ENCODE results near the gene GREB1.
A peak's percentile ranks its signal among the peaks of the same experiment; 100 is the strongest.

GREB1 gene

DNA sequence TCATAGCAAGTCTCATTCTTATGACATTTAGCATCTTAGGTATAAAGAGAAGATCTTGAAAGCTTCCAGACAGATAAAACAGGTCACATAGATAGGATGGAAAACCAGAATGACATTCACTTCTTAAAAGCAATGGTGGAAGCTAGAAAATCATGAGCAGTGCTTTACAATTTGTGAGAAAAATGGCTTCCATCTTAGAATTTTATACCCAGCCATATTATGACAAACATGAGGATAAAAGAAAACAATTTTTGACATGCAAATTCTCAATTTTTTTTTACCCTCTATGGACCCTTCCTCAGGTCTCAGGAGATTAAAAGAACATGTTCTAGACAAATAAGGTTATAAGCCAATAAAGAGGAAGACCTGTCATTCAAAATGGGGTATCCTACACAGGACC is 129.0 kb downstream of the GREB1 start:
- DNase-seq (ENCODE audit: low read depth), result no peak

DNA sequence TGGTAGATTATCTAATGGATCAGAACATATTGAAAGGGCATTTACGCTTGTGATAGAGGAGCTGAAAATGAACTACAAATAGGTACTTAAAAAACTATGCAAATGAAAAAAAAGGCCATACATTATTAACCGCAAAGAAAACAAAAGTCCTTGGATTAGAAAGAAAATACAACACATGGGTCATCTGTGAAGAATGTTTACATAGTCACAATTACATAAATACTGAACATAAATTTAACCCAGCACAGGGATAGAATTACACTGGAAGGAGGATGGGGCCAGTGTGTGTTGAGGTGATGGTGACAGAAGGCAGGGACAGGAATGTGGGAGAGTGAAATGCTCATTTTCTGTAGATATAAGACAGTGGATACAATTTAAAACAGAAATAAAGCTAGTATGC is 129.6 kb downstream of the GREB1 start:
- DNase-seq (ENCODE audit: low read depth), result peak; percentile 54

DNA sequence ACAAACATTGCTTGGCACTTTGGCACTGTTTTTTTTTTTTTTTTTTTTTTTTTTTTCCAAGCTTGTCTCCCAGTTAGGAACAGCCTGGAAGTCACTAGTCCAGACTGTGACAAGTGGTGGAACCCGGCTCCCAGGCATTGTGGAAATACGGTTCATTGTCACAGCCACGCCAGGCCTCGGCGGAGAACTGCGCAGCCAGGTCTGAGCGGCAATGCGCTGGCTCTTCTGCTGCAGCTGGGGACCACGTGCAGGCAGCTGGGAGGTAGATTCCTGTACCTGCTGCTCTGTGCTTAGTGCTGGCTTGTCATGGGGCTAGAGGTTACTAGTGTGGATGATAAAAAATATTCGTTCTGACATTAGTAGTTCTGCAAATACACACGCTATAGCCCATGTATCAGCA is 131.2 kb downstream of the GREB1 start:
- DNase-seq (ENCODE audit: low read depth), result no peak

DNA sequence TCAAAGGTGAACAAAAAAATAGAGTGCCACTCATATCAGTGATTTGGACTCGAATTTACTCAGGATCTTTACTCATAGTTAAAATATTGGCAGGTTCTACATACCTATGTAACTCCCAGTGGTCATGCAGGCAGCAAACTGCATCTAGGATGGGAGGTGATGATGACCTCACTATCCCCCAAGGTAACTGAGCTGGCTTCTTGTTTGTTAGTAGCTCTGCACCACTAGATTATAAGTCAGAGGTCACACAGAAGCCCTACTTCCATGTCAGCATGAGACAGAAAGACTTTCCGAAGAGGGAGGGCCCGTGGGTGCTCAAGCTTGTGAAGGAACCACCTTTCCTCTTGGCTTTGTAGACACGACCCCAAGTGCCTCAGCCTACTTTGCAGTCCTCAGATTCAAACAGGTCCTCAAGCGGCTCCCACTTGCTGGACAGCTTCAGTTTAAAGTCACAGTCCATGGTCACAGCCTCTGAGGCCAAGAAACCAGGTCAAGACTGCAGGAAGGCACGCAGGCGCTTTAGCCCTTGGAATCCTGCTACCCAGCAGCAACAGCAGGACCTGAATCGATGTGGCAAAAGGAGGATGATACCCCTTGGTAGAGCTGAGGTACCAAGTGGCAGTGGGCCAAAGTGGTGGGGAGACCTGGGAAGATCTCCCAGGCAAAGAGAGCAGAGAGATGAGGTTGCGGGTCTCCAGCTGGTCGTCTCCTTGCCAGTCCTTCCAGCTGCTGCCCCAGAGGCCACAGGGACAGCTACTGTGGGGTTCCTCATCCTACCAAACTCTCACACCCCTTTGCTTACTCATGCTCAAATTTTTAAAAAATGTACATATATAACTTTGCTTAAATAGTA is 131.9 kb downstream of the GREB1 start:
- DNase-seq (ENCODE audit: low read depth), result no peak

DNA sequence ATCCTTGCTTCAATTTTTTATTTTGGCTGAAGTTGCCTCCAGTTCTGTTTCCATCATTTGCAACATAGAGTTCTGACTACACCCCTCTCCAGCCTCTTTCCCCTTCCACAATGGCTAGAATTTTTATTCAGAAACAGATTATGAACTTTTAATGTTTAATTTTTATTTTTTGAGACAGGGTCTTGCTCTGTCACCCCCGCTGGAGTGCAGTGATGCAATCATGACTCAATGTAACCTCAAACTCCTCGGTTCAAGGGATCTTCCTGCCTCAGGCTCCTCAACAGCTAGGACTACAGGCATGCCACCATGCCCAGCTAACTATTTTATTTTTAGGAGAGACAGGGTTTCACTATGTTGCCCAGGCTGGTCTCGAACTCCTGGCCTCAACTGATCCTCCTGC is 133.3 kb downstream of the GREB1 start:
- peak; percentile 35 for DNase-seq (ENCODE audit: low read depth)

DNA sequence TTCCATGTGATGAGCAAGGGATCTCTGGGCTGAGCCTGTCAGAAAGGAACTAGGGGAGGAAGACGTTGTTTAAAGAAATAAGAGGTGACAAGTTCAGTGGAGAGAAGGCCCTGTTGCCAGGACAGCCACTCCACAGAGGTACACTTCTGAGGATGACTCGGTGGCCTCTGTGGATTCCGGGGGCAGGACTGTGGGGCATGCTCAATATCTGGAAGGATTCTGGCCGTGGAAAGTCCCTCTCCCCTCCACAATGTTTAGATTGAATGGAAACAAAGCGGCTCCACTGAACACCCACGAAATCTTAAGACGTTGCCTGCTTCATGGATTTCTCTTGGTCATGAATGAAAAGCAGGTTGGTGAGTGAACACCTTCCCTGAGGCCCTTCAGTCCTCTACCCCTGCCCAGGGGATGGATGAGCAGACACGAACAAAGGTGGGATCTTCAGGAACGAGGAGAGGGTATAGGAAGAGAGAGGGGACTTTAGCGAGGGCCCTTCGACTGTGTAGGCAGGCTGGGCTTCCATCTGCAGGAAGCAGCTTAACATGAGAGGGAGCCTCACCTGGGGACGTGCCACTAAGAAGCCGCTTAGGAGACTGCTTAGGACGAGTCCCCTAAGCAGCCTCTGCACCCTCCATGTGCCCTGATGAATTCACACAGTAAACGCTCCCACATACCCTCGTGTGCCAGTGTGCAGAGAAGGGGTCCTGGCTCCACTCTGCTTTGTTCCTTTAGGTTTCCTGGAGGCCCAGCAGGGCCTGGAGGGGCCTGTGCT is 134.2 kb downstream of the GREB1 start:
- no peak for DNase-seq (ENCODE audit: low read depth)

DNA sequence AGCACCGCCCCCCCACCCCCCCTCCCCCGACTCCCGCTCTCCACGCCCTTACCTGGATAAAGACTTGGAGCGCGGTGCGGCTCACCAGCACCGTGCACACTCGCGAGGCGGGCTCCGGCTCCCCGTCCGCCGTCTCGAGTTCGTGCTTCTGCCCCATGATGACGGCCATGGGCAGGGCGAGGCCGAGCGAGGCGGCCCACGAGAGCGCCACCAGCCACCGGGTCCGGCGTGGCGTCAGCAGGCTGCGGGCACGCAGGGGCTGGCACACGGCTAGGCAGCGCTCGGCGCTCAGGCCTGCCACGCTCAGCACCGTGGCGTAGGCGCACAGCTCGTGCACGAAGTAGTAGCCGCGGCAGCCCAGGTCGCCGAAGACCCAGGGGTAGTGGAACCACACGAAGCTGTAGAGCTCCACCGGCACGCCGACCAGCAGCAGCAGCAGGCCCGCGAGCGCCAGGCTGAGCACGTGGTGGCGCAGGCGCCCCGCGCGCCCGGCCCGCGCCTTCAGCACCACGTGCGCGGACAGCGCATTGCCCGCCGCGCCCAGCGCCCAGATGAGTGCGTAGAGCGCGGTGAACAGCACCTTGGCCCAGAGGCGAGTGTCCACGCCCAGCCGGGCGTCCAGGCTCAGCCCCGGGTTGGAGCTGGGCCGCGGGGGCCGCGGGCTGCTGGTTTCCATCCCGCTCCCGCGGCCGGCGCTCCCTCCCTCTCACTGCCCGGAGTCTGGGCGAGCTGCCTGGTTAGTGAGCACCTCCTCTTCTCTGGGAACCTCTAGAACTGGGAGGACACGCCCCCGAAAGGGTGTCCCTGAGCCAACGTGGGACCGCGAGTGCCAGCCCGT is 135.8 kb downstream of the GREB1 start, which contains the start of gene NTSR2:
Gene NTSR2, minus strand, starts transcription at position 742 of the 838 bp plus-strand sequence. Its CDS starts 66 bp downstream, at position 676.
- peak; percentile 21 for DNase-seq (ENCODE audit: low read depth)

DNA sequence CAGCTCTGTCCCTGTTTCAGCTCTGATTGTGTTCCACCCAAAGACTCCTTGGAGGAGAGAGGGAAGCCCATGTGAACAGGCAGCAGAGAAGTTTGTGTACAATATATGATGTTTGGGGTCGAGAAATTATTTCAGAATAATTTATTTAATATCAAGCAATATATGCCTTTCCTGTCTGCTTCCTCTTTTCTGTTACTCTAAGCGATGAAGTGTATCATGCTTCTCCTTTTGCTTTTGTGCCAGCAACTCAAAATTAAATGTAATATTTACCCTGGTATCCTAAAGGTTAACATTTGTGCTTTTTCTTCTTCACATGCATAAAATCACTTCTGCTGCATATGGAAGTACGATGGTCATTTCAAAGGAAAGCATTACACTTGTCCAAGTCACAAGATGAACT is 138.6 kb downstream of the GREB1 start:
- no peak for DNase-seq (ENCODE audit: low read depth)

DNA sequence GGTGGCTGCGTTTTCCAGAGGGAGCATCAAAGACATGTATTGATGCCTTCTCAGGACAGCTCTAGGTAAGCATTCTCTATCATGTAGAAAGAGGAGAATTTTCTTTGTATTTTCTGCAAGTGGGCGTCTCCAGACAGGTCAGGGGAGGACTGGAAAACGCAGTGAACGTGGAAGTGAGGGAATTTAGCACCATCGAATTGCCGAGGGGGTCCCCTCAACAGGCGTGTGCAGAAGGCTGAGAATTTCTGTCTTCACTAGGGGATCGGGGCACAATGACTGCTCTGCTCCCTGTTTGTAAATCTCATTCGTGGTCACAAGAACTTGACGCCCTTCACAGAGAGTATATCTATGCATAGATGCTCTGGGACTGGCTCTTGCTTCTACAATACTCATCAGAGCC is 141.1 kb downstream of the GREB1 start:
- DNase-seq (ENCODE audit: low read depth), result no peak

DNA sequence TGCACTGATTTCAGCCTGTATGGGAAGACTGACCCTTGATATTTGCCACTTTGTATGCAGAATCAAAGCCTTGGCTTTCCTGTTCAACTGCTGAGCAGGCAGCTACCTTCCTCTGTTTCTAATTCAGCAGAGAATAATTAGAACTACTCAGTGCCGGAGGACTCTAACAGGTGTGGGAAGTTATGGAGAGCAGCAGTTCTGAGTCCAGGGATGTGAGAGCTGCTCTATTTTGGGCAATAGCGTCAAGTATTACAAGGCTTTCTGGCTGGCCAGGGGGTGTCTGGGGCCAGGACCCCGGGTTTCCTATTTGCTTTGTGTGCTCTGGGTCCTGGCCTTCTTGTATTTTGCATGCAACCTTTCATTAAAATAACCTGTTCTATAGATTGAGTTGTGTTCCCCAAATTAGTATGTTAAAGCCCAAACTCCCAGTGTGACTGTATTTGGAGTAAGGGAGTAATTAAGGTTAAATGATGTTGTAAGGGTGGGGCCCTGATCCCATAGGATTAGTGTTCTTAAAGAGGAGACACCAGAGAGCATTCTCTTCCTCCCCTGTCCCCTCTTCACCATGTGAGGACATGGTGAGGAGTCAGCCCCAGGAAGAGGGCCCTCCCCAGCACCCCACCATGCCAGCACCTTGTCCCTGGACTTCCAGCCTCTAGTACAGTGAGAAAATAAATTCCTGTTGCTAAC is 141.7 kb downstream of the GREB1 start:
- DNase-seq (ENCODE audit: low read depth), result no peak

DNA sequence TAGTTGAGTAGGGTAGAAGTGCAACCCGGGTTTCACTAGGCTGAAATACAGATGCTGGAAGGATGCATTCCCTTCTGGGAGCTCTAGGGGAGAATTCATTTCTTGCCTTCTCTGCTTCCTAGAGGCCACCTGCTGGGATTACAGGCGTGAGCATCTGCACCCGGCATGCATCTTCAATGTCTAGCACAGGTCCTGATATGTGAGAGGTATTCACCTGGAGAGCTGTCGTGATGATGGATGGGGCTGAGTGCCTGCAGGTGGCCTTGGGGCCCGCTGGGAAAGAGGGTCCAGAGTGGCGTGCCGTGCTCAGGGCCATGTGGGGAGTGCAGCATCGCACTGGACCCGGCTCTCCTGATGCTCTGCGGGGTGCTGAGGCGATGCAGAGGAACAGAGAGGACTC is 142.8 kb downstream of the GREB1 start:
- DNase-seq (ENCODE audit: low read depth), result peak; percentile 26

DNA sequence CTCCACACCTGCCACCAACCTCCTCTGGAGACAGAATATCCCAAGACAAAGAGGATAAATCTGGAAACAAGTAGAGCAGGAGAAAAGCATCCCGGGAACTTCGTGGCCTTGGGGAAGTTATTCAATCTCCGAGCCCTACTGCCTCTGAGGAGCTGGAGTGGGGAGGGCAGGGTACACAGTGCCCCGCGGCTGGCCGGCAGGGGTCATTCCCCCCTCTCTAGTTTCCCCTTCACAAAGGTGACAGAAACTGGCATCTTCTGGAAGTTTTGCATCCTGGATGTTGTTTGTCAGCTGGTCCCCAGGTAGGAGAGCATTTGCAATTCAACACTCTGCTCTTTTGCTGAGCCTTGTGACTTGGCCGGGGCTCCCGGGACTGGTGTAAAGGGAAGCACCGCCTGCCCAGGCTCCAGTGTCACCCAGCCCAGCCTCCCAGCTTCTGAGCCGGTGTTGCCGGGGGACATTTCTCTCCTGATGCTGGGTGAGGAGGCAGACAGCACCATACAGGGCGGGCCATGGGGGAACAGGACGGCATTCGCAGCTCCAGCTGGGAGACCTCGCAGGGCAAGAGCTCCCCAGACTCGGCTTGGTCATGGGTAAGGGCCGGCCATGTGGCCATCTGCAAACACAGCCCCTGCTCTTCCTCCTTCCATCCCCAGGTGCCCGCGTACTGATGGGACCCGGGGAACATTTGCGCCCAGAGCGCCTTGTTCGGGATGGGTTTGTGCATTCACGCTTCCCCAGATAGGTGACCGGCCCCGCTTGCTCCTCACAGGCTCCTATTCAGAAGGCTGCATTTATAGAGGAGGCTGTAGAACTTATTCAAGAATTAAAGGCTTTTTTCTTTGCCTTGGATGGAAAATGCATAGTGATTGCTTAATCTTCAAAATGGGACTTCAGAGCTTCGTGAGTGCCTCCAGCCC is 143.6 kb downstream of the GREB1 start:
- no peak for DNase-seq (ENCODE audit: low read depth)

DNA sequence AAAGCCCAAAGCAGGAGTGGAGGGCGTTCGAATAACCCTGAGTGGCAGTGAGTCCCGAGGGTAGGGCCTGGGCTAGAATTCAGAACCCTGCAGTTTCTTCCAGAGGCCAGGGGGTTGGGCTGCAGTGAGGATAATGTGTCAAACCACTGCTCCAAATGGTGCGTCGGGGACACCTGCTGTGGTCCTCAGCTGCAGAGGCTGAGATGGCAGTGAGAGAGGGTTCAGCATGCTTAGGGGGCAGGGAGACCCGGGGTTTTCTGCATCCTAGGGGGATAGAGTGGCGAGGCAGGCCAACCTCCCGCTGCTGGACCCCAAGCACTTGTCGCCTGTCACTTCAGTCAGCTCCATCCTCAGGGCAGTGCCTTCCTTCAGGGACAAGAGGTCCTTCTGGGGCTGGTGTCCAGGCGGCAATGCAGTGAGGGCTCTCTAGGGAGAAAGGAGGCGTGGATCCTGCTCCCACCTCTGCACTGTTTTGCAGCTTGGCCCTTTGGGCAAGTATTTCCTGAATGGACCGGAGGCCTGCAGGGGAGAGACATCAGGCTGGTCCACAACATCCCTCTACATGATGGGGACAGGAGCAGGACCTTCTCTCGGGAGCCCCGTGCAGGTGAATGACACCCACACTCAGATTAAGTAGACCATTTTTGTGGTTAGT is 144.6 kb downstream of the GREB1 start:
- DNase-seq (ENCODE audit: low read depth), result no peak

DNA sequence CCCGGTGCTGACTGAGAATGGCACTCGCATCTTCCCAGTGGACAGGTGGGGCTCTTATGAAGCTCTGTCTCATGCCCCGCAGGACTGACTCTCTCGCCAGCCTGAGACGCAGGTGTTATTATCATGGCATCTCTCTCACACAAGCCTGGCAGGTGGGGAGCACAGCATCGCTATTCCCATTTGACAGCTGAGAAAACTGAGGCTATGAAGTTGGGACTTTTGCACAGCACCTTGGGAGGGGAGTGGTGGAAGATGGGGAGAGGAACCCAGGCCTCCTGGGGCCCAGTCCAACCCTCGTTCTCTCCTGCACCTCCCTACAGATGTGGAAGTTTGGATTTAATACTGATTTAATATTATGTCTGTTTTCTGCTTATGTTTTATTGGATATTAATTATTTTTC is 145.2 kb downstream of the GREB1 start:
- no peak for DNase-seq (ENCODE audit: low read depth)

DNA sequence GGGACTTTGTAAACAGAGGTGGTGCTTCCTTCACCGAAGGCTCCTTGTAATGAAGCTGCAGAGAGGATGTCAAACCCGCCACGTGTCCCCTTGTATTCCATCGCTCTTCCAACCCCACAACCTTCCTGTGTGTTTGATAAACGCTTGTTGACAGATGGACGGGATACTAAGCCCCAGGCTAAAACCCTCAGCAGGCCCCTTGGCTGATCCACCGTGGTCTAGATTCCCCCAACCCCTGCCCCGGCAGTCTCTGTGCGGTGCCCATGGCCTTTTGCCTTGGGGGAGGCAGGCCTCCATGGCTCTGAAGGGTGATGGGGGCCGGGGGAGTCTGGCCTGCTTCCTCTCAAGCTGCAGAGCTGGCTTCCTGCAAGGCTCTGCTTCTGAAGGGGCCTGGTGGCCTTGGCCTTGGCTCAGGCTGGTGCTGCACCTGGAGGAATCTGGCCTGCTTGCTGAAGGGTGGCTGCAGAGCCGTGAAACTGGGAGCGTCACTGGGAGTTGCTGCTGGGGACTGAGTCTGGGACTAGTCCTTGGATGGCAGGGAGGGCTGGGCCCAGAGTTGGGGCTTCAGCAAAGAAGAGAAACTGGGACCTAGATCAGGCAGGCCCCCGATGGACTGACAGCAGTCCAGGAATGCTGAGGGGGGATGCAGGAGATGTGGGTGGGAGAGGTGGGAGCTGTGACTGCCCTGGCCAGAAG is 145.8 kb downstream of the GREB1 start:
- no peak for DNase-seq (ENCODE audit: low read depth)

DNA sequence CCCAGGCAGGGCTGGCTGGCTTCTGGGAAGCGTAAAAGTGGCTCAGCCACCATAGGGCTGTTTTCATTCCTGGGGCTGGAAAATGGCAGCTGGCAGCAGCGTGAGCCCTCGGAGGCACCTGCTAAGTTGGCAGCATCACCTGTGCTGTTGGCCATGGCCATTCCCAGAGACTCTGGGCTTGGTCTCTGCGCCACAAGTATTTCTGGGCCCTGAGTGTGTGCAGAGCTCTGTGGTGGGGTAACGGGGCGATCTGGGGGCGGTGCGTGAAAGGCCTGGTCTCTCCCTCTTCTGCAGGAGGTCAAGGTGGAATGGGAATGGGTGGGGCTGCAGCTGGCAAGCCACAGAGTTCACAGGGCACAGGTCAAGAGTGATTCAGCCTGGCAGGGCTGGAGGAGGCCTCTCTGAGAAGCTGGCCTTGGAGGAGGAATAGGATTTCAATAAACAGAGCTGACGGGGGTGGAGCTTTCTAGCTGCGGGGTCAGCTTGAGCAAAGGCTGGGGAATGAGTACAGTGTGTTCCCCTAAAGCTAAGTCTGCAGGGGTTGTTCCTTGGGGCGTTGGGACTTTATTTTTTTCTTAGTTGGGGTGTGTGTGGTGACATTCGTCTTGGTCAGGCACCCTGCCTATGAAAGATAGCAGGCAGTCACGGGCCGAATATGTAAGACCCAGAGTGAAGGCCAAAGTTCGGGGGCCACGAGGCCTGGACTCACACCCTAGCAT is 146.5 kb downstream of the GREB1 start:
- DNase-seq (ENCODE audit: low read depth), result peak; percentile 21

DNA sequence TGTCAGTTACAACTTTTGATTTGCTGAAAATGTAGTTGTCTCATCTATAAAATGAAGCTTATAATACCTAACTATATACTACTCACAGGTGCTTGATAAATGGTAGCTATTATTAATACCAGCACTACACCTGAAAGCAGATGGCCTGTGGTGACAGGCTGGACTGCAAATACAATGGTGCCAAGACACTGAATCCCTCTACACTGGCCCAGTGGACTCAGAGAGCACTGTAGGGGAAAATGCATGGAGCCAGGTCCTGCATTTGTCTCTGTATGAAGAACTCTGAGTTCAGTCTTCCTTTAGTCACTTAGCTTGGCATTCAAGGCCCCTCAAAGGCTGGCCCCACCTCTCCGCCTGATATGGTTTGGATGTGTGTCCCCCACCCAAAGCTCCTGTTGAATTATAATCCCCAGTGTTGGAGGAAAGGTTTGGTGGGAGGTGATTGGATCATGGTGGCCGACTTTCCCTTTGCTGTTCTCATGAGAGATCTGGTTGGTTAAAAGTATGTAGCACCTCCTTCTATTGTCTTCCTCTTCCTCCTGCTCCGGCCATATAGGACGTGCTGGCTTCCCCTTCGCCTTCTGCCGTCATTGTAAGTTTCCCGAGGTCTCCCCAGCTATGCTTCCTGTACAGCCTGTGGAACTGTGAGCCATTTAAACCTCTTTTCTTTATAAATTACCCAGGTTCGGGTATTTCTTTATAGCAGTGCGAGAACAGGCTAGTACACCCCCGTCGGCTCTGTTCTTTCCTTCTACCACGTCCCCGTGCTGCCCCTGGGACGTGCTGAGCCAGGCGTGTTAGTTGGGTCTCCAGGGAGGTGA is 147.3 kb downstream of the GREB1 start:
- DNase-seq (ENCODE audit: low read depth), result no peak
